Measurements from ENCODE around the gene MSL1.

The MSL1 gene

GRCh38 chr17:40121181-40122135 lies at the start of gene MSL1:
MSL1 (plus strand) TSS chr17:40121971; CDS start chr17:40122613, 642 bp downstream.
- ChIA-PET CTCF (interaction anchor here (0.7 to 3.7 kb wide), 6 partner anchors 8 to 163 kb away, joined by 3 to 22 read pairs (median 4); no protein-coding TSS in a partner anchor), POLR2A (interaction anchor here (0.6 to 10.8 kb wide), 16 partner anchors 8 to 163 kb away, joined by 3 to 135 read pairs (median 4); partner anchors contain the start of genes CASC3 and NR1D1)
- DNase-seq (ENCODE audit: extremely low spot score): peak; percentile 74
- TF ChIP-seq ARNT (IDR thresholded peaks at IDR 0.05) (no peak), NFRKB (IDR thresholded peaks at IDR 0.05) (no peak), ZNF384 (IDR thresholded peaks at IDR 0.05) (no peak)

- ChIA-PET POLR2A (interaction anchor here (1.1 to 2.2 kb wide), 2 partner anchors 8 to 18 kb away, joined by 4 to 10 read pairs; partner anchors contain the start of genes MED24 and THRA), CTCF (interaction anchor here (2.1 kb wide), 1 partner anchor 10 kb away, joined by 5 read pairs; the partner anchor contains the start of gene THRA)
- DNase-seq (ENCODE audit: extremely low spot score): no peak
- TF ChIP-seq SP1 (IDR thresholded peaks at IDR 0.05): no peak
- no peak for TF ChIP-seq SUZ12 (IDR thresholded peaks at IDR 0.05)
- TF ChIP-seq FOXA1 (IDR thresholded peaks at IDR 0.05): no peak
- TF ChIP-seq ARNT (IDR thresholded peaks at IDR 0.05): no peak
- TF ChIP-seq TARDBP (IDR thresholded peaks at IDR 0.05): no peak
- TF ChIP-seq LEF1 (IDR thresholded peaks at IDR 0.05; ENCODE audit: borderline replicate concordance): no peak
- no peak for TF ChIP-seq CTBP1 (IDR thresholded peaks at IDR 0.05; ENCODE audit: borderline replicate concordance)
- TF ChIP-seq L3MBTL2 (conservative IDR thresholded peaks at IDR 0.05): no peak
- TF ChIP-seq PKNOX1 (IDR thresholded peaks at IDR 0.05): no peak
- no peak for TF ChIP-seq BHLHE40 (IDR thresholded peaks at IDR 0.05; ENCODE audit: borderline replicate concordance)
- no peak for TF ChIP-seq HDGF (IDR thresholded peaks at IDR 0.05; ENCODE audit: borderline replicate concordance)
- TF ChIP-seq ZNF384 (IDR thresholded peaks at IDR 0.05): no peak
- no peak for TF ChIP-seq FOXM1 (IDR thresholded peaks at IDR 0.05; ENCODE audit: borderline replicate concordance)
- TF ChIP-seq NFRKB (IDR thresholded peaks at IDR 0.05): no peak
- TF ChIP-seq FOXK2 (IDR thresholded peaks at IDR 0.05): no peak
- TF ChIP-seq ELF4 (IDR thresholded peaks at IDR 0.05): no peak
Observed at GRCh38 chr17:40072040-40072734, 49.6 kb upstream of the MSL1 start.

GRCh38 chr17:40072735-40073346 lies 48.9 kb upstream of the MSL1 start:
- TF ChIP-seq SP1 (IDR thresholded peaks at IDR 0.05): no peak
- TF ChIP-seq ZNF384 (IDR thresholded peaks at IDR 0.05): no peak
- POLR2A ChIA-PET: interaction anchor here (1.1 to 2.2 kb wide), 2 partner anchors 9 to 19 kb away, joined by 7 to 10 read pairs; partner anchors contain the start of genes MED24 and THRA
- DNase-seq (ENCODE audit: extremely low spot score): no peak
- CTCF ChIA-PET: interaction anchor here (1.0 to 2.1 kb wide), 2 partner anchors 10 to 14 kb away, joined by 3 to 5 read pairs; partner anchors contain the start of gene THRA

GRCh38 chr17:40073454-40074174 lies 48.2 kb upstream of the MSL1 start:
- CTCF ChIA-PET: interaction anchor here (1.0 to 2.1 kb wide), 3 partner anchors 11 to 37 kb away, joined by 3 to 5 read pairs (median 5); partner anchors contain the start of gene THRA
- POLR2A ChIA-PET: interaction anchor here (1.0 to 2.2 kb wide), 3 partner anchors 9 to 27 kb away, joined by 4 to 10 read pairs (median 7); partner anchors contain the start of genes MED24, NR1D1 and THRA
- no peak for TF ChIP-seq HDGF (IDR thresholded peaks at IDR 0.05; ENCODE audit: borderline replicate concordance)
- no peak for TF ChIP-seq NFRKB (IDR thresholded peaks at IDR 0.05)
- no peak for TF ChIP-seq FOXK2 (IDR thresholded peaks at IDR 0.05)
- TF ChIP-seq PKNOX1 (IDR thresholded peaks at IDR 0.05): no peak
- TF ChIP-seq TARDBP (IDR thresholded peaks at IDR 0.05): no peak
- no peak for TF ChIP-seq FOXA1 (IDR thresholded peaks at IDR 0.05)
- TF ChIP-seq FOXM1 (IDR thresholded peaks at IDR 0.05; ENCODE audit: borderline replicate concordance): no peak
- TF ChIP-seq SUZ12 (IDR thresholded peaks at IDR 0.05): no peak
- TF ChIP-seq ARNT (IDR thresholded peaks at IDR 0.05): no peak
- TF ChIP-seq LEF1 (IDR thresholded peaks at IDR 0.05; ENCODE audit: borderline replicate concordance): no peak
- no peak for TF ChIP-seq ZNF384 (IDR thresholded peaks at IDR 0.05)
- TF ChIP-seq L3MBTL2 (conservative IDR thresholded peaks at IDR 0.05): no peak
- no peak for TF ChIP-seq SP1 (IDR thresholded peaks at IDR 0.05)
- TF ChIP-seq BHLHE40 (IDR thresholded peaks at IDR 0.05; ENCODE audit: borderline replicate concordance): no peak
- DNase-seq (ENCODE audit: extremely low spot score): no peak

GRCh38 chr17:40074175-40074512 lies 47.6 kb upstream of the MSL1 start:
- CTCF ChIA-PET: interaction anchor here (1.0 to 2.3 kb wide), 4 partner anchors 12 to 117 kb away, joined by 3 to 15 read pairs (median 5); partner anchors contain the start of gene THRA
- TF ChIP-seq L3MBTL2 (conservative IDR thresholded peaks at IDR 0.05) (no peak), ZNF384 (IDR thresholded peaks at IDR 0.05) (no peak), TARDBP (IDR thresholded peaks at IDR 0.05) (no peak), FOXM1 (IDR thresholded peaks at IDR 0.05; ENCODE audit: borderline replicate concordance) (no peak), ELF4 (IDR thresholded peaks at IDR 0.05) (no peak), HDGF (IDR thresholded peaks at IDR 0.05; ENCODE audit: borderline replicate concordance) (no peak), SP1 (IDR thresholded peaks at IDR 0.05) (no peak), CTBP1 (IDR thresholded peaks at IDR 0.05; ENCODE audit: borderline replicate concordance) (no peak), FOXK2 (IDR thresholded peaks at IDR 0.05) (no peak), ARNT (IDR thresholded peaks at IDR 0.05) (no peak), BHLHE40 (IDR thresholded peaks at IDR 0.05; ENCODE audit: borderline replicate concordance) (no peak), NFRKB (IDR thresholded peaks at IDR 0.05) (no peak)
- POLR2A ChIA-PET: interaction anchor here (1.0 to 2.2 kb wide), 2 partner anchors 10 to 26 kb away, joined by 4 to 10 read pairs; partner anchors contain the start of genes NR1D1 and THRA
- no peak for DNase-seq (ENCODE audit: extremely low spot score)

All from HEK293T (cell line).